HG02763 (cell line): ENCODE data around the gene IFFO2.
A peak's percentile ranks its signal among the peaks of the same experiment; 100 is the strongest.

Experiments used
- ATAC-seq: cut with Tn5 transposase; IDR thresholded peaks from one replicate; pipeline ENCODE4 v1.9.1; 2021; ENCODE audit warnings: mild to moderate bottlenecking, moderate library complexity; ENCODE audit not compliant: unreplicated experiment

IFFO2 gene

DNA sequence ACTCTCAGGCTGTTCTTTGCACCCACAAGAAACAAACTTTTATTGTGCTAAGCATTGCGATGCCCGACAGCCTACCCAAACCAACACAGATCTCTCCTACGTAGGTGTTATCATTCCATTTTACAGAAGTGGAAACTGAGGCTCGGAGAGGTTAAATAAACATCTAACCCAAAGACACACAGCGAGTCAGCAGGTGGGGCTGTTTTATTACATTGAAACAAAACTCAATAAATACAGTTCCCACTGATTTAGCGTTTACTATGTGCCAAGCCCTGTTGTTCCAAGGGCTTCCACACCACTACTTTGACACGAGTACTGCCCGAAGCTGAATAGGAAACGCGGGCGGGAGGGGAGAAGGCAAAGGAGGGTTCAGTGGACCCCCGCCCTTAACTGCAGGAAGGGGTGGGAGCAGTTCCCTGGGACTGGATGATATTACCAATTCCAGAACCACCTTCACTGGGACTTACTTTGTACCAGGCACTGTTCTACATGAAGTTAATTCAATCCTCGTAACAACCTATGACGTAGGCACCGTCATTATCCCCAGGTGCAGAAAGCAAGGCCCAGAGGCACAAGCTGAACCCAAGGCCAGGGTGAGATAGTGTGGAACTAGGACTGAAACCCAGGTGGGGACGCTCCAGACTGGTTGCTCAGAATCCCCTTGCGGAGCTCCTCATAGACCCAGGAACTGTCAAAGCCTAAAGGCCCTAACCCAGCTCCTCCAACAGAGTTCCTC lies 34.8 kb downstream of the IFFO2 start:
- no peak for ATAC-seq

DNA sequence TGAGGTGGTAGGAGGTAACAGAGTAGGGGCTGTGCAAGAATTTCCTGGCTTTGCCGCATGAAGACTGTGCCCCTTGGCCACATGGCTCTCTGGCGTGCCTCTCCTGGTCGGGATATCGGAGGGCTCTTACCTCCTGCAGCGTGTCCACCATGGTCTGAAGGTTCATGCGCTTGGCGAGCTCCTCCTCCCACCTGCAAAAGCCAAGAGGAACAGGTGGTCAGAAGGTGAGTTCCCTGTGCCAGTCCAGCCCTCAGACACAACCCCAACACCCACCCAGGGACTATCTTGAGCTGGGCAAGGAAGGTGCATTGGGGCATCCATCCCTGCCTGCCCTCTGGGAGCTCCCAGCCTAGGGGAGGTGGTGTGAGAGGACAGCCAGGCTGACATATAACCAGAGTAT lies 35.5 kb downstream of the IFFO2 start:
- ATAC-seq, result no peak

DNA sequence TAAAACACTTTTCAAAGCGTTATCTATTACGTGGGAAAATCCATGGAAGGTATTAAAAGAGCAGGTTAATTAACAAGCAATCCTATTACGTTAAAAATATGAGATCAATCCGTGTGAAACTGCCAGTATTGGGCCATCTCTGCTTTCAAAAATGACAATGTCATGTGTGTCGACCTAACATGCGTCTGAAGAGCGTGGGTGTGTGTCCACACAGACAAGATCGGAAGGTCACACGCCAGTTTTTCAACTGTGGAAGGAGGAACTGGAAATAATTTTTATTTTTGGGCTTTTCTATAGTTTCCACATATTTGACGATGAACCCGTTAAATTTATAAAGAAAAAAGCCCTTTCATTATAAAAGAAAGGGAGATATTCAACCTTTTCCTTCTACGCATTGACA lies 36.5 kb downstream of the IFFO2 start:
- no peak for ATAC-seq

DNA sequence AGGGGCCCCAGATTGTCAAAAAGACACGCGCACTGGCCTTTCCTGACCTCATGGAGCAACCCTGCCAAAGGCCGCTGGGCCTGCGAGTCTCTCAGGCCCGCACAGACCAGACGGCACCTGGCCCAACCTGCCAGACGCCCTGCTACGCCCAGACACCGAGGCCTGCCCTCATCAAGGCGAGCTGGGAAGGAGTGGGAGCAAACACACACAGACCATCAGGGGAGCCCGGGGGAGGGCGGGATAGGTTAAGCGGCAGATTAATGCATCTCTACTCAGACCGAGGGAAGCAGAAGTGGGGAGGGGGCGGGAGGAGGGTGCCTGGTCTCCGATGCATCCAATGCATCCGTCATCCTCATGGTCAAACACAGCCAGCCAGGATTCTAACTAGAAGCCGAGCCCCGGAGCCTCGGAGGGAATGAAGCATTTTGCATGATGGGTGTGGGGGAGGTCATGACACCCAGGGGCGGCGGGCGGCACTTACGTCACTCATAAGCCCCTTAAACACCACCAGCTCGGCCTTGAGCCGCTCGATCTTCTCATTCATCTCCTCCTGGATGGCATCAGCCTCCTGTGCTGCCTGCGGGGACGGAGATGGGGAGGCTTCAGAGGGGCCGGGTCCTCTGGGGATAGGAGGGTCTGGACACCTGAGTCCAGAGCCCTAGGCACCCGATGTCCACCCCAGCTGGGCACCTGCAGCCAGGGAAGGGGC lies 37.1 kb downstream of the IFFO2 start:
- no peak for ATAC-seq

DNA sequence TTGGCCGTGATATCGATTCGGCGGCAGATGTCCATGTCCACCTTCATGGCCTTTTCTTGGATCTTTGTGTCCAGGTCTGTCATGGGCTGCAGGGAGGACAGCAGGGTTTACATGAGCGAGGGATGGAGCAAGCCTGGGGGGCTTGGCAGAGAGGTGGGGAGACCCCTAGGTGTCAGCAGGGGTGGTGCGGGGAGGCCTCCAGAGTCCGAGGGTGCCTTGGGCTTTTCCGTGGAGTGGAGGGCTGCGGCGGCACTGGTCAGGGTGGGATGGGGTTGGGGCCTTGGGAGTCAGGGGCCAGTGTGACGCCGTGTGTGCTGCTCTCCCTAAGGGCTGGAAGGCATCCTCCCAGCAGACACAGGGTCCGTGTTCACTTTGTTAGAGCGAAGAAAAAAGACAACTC lies 38.1 kb downstream of the IFFO2 start:
- no peak for ATAC-seq

DNA sequence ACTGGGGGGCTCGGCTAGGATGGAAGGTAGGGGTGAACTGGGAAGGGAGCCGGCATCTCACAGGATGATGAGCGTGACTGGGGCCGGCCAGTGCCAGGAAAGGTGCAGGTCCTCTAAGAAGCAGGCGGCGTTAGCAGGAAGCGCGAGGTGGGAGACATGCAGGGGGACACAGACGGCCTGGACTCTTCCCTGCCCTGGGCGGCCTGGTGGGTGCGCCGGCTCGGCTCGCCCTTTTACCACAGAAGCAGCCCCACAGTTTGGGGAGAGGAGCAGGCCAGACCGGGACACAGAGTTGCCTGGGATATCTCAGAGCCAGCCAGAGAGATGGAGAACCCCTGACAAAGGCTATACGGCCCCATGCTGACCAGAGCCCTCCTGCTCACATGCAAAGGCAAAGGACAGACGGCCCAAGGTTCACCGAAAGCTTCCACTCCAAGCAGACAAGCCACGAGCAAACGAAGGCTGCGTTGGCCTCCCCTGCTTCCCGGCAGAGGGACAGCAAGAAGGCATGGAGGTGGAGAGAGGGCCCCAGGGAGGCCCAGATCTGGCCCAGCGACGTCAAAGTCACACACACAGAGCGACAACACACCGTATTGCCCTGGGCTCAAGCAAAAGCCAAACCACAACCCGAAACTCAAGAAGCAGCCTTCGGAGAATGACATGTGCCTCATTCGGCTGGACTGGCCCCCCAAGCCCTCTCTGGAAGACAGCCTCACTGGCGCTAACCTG lies 39.2 kb downstream of the IFFO2 start:
- ATAC-seq, result no peak

DNA sequence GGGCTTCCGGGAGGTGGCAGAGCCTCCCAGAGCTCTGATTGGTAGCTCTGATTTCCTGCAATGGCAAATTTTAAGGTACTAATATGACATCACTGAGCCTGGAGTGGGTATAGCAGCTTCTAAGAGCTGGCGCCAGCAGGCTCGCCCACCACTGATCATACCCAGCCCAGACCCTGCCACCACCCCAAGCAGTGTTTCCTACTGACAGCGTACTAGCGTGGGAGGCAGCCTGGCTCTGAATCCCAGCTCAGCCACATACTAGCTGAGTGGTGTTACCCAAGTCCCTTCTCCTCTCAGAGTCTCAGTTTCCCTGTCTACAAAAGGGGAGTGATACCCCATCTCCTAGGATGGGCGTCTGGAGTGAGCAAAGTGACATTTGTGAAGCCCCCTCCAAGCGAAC lies 41.1 kb downstream of the IFFO2 start:
- no peak for ATAC-seq

DNA sequence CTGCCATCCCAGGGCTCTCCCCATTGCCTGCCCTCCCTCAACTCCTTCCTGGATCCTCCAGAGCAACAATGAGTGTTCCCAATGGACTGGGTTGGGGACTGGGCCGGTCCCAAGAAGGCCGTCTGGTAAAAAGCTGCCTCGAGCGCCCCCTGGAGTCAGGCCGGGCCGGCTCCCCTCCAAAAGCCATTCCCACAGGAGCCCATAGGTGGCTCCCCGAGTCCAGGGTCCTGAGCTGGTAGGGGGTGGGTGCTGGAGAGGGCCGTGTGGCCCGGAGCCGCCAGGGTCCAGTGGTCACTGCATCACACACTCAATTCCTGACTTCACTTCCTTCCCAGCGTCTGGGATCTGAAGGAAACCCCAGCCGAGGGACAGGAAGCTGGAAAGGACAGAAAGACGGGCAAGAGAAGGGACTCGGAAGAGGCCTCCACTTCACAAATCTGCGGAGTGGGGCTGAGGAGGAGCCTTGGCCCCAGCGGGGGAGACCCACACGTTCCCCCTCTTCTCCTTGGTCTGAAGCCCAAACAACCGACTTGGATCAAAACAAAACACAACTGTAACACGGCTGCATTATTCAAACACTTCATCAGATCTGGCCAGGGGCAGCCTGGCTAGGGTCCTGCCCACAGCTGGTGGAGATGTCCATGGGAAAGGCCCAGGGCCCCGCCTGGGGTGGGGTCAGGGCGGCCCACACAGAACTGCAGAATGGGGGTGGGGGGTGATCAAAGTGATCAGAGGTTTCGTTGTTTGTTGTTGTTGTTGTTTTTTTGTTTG lies 43.2 kb downstream of the IFFO2 start:
- ATAC-seq, result no peak

DNA sequence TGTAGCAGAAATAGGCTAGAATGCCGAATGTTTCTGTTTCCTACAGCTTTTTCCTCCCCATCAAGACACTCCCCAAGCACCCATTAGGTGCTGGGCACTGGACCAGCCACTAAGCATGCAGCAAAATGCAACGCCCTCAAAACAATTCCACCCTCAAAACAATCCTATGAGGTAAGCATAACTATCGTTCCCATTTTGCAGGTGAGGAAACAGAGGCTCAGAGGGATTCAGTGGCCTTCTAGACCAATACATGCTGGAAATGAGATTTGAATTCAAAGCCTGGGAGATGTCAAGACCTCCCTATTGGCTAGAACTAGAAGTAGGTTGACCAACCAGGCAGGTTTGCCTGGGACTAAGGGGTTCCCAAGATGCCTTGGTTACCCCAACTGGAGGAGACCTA lies 43.9 kb downstream of the IFFO2 start:
- ATAC-seq, result no peak

DNA sequence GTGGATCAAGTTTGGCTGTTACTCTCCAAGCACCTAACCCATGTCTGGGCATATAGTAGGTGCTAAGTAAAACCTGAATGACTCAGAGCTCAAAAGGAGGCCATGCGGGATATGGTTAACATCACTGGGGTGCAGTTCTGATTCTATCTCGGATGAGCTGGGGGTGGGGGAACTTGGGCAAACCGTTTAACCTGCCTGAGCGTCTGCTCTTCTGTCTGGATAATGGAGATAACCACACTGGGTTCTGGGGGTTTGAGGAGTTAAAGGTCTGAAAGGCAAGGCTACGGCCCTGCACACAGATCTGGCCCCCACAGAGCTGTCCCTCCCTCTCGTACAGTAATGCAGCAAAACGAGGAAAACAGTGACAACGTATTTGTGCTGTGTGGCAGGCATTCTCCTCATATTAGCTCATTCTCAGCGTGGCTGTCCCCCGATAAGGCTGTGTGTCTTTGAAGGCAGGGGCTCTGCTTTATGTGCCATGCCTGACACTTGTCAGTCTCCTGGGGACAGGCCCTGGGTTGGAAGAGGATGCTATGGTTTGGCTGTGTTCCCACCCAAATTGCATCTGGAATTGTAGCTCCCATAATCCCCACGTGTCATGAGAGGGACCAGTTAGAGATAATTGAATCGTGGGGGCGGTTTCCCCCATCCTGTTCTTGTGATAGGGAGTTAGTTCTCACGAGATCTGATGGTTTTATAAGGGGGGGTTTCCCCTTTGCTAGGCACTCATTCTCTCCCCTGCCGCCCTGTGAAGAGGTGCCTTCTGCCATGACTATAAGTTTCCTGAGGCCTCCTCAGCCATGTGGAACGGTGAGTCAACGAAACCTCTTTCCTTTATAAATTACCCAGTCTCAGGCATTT lies 47.3 kb downstream of the IFFO2 start:
- no peak for ATAC-seq

DNA sequence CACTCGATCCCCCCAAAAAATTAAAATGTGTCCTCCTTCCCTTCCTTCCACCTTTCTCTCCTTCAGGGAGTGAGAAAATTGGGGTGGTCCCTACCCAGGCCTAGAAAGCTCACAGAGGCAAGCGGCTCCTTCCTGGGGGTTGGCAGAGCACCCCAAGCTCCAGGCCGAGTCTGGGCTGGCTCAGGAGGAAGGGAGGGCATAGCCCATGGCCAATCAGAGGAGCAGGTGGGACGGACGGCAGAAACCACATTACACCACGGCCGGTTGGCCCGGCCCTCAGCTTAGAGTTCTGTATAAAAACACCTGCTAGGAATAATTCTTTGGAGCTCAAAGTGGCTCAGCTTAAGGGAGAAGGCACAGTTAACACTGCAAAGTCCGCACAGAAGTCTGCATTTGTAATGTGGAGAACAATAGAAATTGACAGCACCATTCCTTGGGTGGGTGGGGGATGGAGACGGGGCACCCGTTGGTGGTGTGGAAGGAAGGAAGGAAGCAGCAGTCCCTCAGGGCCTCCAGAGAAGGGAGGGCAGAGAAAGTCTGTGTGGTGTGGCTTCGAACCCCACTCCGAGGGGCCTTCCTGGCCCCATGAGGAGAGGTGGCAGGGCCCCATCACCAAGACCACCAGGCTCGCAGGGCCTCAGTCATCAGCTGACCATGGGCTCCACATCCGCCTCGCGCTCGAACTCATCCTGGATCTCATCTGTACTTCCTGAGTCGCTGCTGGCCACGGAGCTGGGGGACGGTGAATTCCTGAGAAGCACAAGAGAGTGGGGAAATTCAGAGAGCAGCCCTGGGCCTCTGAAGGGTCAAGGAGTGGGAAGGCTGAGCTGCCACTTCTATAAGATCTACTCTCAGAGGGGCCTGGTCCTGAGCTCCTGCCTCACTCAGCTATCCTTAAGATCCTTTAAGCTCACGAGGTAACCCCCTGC lies 48.3 kb downstream of the IFFO2 start:
- ATAC-seq, result no peak

DNA sequence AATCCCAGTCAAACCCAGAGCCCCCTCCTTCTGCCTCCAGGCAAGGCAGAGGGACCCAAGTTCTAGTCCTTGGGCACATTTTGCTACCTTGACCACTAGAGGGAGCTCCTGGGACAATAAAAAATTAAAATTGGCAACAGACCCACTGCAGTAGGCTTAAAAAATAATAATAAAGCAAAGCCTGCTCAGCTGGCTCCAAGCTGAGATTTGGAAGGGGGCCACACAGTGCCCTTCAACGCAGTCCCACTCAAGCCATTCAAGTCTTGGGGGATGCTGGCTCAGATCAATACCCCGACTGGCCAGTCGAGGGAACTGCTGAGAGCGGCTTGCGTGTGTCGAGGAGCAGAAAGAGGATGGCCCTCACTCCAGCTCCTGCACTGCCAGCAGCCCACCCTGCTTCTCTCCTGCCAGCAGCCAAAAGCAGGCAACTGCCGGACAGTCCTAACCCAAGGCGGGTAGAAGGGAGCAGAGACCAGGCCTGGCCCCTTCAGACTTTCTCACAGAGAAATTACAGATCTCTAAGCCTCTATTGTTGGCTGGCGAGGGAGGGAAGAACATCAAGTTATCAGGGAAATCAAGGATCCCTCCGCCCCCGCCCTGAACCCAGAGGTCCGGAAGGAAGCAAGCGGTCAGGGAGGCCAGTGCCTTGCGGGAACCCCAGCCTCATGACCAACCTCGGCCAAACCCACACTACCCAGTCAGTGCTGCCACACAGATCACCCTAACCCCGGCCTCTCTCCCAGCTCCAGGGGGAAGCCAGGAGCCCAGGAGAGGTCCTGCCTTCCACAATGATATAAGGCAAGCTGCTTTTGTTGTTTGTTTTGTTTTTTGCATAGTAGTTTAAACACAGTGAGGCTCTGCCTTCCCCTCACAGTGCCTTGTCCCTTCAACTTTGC lies 49.2 kb downstream of the IFFO2 start:
- no peak for ATAC-seq

DNA sequence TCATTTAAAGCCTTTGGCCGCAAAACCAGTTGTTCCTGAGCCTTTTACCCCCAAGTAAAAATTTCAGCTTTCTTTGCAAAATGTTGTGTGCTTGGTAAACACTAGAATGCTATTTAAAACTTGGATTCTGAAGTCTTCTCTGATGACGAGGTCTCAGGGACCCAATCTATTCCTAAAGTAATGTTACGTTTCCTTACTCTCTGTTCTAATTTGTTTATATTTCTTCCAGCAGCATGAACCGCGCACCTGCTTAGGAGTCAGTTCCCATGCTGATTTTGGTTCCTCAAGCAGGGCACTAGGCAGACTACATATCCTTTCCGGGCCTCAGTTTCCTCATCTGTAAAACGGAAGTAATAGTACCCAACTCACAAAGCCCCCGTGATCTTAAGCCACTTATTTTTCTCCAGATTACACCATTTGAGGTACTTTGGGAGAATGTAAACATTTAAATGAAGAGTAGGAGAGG lies 53.2 kb downstream of the IFFO2 start:
- ATAC-seq, result no peak

DNA sequence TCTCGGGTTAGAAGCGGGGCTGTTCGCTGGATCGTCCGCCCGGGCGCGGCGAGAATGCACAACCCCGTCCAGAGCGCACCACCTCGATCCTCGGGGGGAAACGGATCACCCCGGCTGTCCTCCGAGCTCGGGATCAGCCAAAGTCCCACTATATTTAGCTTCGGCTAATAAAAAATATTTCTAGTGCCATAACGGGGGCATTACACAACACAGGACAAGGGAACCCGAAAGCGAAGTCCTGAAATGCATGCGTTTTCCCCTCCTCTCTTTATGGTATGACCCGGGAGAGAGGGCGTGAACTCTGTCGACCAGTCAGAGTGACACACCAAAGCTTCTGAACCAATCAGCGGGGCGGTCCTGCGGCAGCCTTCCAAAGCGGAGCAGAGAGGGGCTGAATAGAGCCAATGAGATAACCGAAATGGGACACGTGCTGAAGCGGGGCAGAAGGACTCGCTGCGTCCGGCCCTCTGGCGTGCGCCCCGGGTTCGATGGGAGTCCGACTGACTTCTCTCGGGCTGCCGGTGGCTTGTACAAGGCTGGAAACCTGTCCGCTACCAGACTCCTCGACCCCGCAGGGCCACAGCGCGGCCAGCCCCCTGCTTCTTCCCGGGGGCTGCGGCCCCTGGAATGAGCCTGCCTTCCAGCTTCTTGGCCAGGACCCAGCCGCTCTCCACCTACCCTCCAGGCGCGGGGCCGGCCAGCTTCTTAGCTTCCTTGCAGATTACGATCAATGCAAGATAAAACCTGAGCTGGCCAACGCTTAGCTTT lies 53.8 kb downstream of the IFFO2 start, which contains the start of gene ALDH4A1:
Gene ALDH4A1, minus strand, starts transcription at position 33 of the 768 bp plus-strand sequence. Its CDS starts 32 bp downstream, at position 1.
- ATAC-seq, result peak; percentile 93

DNA sequence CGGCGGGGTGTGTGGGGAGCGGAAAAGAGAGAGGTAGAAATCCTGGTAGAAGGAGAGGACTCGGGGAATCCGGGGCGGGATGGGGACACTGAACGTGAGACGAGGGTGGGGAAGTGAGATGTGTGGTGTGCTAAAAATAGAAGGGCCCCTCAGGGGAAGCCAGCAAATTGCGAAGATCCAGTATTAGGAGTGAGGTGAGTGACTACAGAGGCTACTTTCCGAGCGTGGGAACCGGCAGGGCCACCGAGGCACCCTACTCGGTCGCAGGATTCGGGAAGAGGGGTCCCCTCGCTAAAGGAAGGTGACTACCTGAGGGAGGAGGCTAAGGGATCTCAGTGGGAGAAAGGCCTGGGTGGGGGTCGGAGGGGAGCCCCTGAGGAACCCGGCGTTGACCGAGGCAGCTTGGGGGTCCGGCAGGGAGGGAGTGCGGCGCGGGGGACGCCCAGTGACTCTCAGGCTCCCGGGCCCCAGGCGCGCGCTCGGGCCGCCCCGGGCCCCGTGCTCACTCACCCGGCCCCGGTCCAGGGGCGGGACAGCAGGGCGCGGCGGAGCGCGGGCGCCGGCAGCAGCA lies 54.4 kb downstream of the IFFO2 start:
- no peak for ATAC-seq

DNA sequence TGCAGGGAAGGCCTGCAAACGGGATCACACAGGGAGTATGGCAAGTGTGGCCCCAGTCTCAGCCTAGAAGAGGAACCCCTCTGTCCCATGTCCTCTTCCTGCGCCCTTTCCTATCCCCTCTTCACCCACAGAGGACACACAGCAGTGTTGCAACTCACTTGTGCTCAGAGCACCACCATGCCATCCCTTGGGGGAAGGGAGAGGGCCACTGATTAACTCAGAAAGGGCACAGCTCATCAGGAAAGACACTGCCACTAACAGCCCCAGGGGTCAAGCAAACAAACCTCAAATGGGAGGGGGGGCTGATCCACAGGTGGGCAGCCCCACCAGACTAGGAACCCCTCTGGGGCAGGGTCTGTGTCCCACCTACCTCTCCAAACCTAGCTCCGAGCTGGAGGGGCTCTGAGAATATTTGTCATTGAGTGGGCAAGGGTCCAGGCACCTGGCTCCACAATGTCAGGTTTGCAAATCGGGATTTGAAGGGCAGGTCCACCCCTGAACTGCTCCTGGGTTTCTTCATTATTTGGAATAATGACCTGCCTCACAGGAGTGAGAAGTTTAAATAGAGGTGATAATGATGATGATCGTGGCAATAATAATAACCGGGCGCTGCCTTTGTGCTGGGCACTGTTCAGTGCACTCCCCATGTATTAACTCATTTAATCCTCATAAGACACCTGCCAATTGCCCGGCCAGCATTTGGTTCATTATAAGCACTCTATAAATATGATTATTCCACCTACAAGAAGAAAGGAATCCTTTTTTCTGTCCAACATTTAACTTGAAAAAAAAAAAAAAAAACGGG lies 55.1 kb downstream of the IFFO2 start:
- ATAC-seq, result no peak
